Activated CD4-positive, alpha-beta T cell treated with anti-CD3 and anti-CD28 coated beads, Interleukin-2, amount 50 U/mL, for 16 hours (primary cell): Measurements from ENCODE around the gene FLAD1.

ENCODE experiments used
- DNase-seq: peaks from one replicate; pipeline ENCODE4 v3.0.0-alpha.2; 2020

Gene FLAD1

GRCh38 chr1:154952664-154953063 is 30.5 kb upstream of the FLAD1 start:
- no peak for DNase-seq

GRCh38 chr1:154953611-154954038 is 29.5 kb upstream of the FLAD1 start:
- no peak for DNase-seq

GRCh38 chr1:154954541-154954940 is 28.6 kb upstream of the FLAD1 start:
- no peak for DNase-seq

- peak; percentile 94 for DNase-seq
These were observed 28.0 kb upstream of the FLAD1 start for GRCh38 chr1:154955039-154955717.

GRCh38 chr1:154955718-154956543 is 27.2 kb upstream of the FLAD1 start, which contains the start of gene PBXIP1:
TSS of gene PBXIP1 (minus strand) at chr1:154956099. CDS start at chr1:154953721, 2,378 bp downstream.
- DNase-seq: peak; percentile 92

GRCh38 chr1:154956544-154956941 is 26.6 kb upstream of the FLAD1 start:
- no peak for DNase-seq

- DNase-seq: no peak
These were observed 26.0 kb upstream of the FLAD1 start for GRCh38 chr1:154957091-154957657.

GRCh38 chr1:154958036-154958435 is 25.1 kb upstream of the FLAD1 start:
- DNase-seq: no peak

- no peak for DNase-seq
These were observed 24.3 kb upstream of the FLAD1 start for GRCh38 chr1:154958681-154959425.

GRCh38 chr1:154959426-154959780 is 23.7 kb upstream of the FLAD1 start:
- DNase-seq: no peak

GRCh38 chr1:154960446-154961136 is 22.6 kb upstream of the FLAD1 start:
- no peak for DNase-seq

GRCh38 chr1:154961207-154962155 is 21.7 kb upstream of the FLAD1 start, which contains the start of gene PYGO2:
TSS of gene PYGO2 (minus strand) at chr1:154961782. CDS start at chr1:154961576, 206 bp downstream.
- DNase-seq: peak; percentile 84

GRCh38 chr1:154962156-154962749 is 20.9 kb upstream of the FLAD1 start:
- DNase-seq: no peak

GRCh38 chr1:154962795-154963330 is 20.3 kb upstream of the FLAD1 start:
- DNase-seq: no peak

- no peak for DNase-seq
These were observed 19.5 kb upstream of the FLAD1 start for GRCh38 chr1:154963643-154964042.

- DNase-seq: no peak
These were observed 18.8 kb upstream of the FLAD1 start for GRCh38 chr1:154964359-154964758.

GRCh38 chr1:154966111-154966510 is 17.0 kb upstream of the FLAD1 start:
- DNase-seq: no peak

- DNase-seq: no peak
These were observed 15.7 kb upstream of the FLAD1 start for GRCh38 chr1:154967331-154967950.

- no peak for DNase-seq
These were observed 14.4 kb upstream of the FLAD1 start for GRCh38 chr1:154968731-154969130.

- DNase-seq: no peak
These were observed 13.9 kb upstream of the FLAD1 start for GRCh38 chr1:154969246-154969645.
